ENCODE results near the gene DNAJC1.
"Not testable (repeated sequence)": the region's sequence is repeated elsewhere in the genome, so short reads cannot be mapped to it uniquely, and the experiment has no call there.

The DNAJC1 gene

DNA sequence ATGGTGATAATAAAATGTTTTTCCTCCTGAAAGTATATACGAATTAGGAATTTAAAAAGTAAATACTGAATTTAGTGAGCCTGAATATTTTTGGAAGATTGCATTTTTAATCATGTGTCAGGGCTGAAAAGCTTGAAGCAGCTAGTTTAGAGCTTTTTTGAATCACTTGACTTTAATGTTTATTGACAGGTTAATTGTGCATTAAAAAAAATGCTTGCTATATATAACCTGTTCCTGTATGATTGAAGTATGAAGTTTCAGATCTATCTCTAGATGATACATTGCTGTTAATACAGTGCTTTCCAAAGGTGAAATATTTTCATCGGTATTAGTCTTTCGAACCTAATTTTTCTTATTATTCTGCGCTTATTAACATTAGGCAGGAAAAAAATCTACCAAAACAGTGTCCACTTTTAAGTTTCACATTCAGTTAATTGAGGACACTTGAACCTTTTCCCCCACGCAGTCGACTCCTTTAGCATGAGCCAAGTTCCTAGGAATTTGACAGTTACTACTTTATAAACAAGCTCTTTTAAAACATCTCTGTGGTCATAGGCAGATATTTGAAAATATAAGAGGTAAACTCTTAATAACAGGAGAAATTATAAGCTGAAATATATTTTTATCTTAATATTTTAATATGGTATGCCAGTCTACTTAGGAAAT is 282.4 kb downstream of the DNAJC1 start:
- DNase-seq: no peak

DNA sequence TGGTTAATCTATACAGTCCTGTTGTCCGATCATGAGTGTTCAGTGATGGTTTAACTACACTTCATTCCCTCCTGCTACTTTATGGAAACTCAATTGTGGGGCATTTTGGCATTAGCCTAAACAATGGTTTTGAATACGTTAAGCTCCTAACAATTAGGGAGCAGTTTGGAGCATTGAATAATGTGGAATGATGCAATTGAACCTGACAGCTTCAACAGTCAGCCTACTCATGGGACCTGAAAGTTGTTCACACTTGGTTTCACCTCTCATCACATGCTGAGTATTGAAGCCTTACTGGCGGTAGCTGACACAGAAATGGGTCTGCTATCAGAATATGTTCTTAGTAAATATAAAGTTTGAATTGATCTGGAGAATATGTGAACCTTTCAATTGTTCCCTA is 283.4 kb downstream of the DNAJC1 start:
- no peak for DNase-seq

GRCh38 chr10:21719502-21719901 is 284.0 kb downstream of the DNAJC1 start:
- DNase-seq: no peak

GRCh38 chr10:21717437-21718054 is 286.0 kb downstream of the DNAJC1 start:
- not testable (repeated sequence) for DNase-seq

DNA sequence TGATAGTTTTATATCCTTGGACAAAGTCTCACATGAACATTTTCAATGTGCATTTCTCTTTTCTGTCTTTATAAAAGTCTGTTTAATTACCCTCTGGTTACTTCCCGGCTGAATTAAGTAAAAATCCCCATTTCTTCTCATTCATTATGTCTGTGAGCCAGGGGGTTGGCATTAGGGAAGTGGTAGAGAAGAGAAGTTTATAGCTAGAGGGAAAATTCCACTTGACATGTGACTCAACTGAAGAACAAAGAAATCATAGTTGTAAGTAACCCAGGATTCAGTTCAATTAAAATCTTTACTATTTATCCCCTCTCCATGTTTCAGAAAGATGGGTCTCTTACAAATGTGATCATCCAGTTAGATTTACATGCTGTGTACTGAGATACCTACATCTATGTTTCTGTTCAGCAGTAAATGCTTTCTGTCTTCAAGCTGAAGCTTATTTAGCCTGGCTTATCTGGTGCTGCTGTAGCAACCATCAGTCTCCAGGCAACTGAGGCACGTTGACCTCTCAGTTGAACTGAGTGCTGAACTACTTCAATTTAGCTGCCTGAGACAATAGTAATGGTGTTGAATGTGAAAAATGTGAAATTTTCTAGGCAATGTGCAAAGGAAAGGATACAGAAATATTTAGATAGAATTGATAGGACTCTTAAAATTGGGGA is 287.9 kb downstream of the DNAJC1 start:
- DNase-seq: no peak

DNA sequence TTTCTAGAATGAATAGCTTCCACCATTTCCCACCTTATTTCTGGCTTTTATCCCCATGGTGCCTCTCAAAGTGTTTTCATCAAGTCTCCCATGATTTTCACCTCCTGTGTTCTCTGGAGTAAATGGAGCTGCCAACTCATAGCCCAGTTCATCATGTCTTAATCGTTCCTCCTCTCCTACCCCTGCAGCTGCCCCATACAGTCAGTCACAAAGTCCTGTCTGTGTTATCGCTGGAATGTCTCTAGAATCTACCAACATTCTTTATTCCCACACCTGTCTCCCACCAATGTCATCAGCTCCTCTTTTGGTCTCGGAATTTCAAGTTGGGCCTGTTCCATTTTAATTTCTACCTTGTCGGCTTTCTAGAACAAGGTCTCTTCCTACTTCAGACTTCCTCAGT is 290.6 kb downstream of the DNAJC1 start:
- DNase-seq: no peak

DNA sequence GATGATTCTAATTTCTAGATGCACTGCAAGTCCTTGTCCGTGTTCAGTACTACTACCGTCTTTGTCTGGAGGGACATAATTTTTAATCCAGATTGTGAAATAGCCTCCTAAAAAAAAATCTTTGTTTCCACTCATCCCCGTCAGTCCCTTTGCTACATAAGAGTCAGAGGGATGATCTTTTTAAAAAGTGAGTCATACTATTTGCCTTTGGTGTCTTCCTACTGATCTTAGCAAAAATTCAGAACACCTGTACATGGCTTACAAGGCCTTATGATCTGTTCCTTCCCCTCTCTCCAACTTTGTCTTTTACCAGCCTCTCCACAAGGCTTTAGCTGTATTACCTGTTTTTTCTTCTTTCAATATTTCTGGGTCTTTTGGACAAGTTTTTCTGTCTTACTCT is 296.0 kb downstream of the DNAJC1 start:
- DNase-seq: no peak
